Stimulated activated naive CD8-positive, alpha-beta T cell treated with anti-CD3 and anti-CD28 coated beads, Interleukin-15, amount 100 ng/mL, for 72 hours (primary cell): Measurements from ENCODE around the gene TCF4.
A peak's percentile ranks its signal among the peaks of the same experiment; 100 is the strongest.

Source experiments
- ATAC-seq: fragments of 150-1000 bp; cut with Tn5 transposase; 2 replicates; pipeline ENCODE4 v1.10.0; 2021; ENCODE audit warnings: mild to moderate bottlenecking, moderate library complexity
- DNase-seq, 2 donors: peaks; one replicate each; pipeline ENCODE4 v3.0.0; 2021 to 2022
- H3K27ac Mint-ChIP-seq, 2 donors: one replicate each; pipeline ENCODE4 v1.8.0; 2022; ENCODE audit warnings: mild to moderate bottlenecking in 2 of 2, mixed read lengths in 2 of 2, moderate library complexity in 2 of 2
- H3K27me3 Mint-ChIP-seq: one replicate; pipeline ENCODE4 v1.8.0; 2022; ENCODE audit warnings: mixed read lengths
- H3K4me1 Mint-ChIP-seq: one replicate; pipeline ENCODE4 v1.8.0; 2022; ENCODE audit warnings: mild to moderate bottlenecking, mixed read lengths
- H3K4me3 Mint-ChIP-seq, 2 donors: one replicate each; pipeline ENCODE4 v1.8.0; 2022; ENCODE audit warnings: mild to moderate bottlenecking in 2 of 2, mixed read lengths in 2 of 2, moderate library complexity in 1 of 2
- H3K9me3 Mint-ChIP-seq, 2 donors: one replicate each; pipeline ENCODE4 v1.8.0; 2022; ENCODE audit warnings: mixed read lengths in 2 of 2

Gene TCF4

DNA sequence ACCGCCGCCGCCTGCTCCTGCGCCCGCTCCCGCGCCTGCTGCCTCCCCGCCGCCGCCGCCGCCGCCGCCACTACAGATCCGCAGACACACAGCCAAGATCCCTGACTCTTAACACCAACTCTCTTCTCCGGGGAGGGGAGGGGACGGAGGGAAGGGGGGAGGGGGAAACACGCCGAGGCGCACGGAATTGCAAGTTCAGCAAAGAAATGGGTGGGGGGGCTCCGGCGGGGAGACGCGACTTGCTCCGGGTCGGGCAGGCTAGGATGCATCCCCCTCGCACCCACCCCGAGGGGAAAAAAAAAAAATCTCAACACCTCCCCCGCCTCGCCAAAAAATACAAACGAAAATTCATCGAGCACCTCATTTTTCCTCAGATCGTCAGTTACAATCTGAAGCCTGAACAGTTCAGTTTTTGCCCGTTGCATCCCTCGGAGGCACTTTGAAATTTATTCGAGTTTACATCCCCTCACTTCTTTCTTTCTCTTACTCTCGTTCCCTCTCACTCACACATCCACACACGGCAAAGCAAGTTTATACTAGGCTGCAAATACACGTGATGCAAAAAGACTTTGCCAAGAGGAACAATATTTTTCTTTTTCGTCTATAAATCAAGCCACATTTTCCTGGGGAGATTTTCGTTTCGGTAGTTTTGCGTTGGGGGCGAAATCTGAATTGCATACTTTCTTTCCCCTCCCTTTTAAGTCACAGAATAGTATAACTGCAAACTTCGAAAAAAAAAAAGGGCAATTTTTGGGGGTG is at the start of gene TCF4:
Gene TCF4 (minus strand): TSS at position 82 of the 759 bp plus-strand sequence. CDS start 1,076 bp downstream, outside the sequence.
- Mint-ChIP-seq H3K9me3 (no peaks in the 10 kb centered on the region), H3K4me1 (peaks cover 14% of the 10 kb centered on the region), H3K27ac (peak within 1 kb of the TSS in 1 of 2 donors; percentile 24), H3K27me3 (peaks cover 39% of the 10 kb centered on the region), H3K4me3 (peak within 1 kb of the TSS; percentile 78 to 81)
- no peak for ATAC-seq
- DNase-seq, result peak; percentile 14 to 27

DNA sequence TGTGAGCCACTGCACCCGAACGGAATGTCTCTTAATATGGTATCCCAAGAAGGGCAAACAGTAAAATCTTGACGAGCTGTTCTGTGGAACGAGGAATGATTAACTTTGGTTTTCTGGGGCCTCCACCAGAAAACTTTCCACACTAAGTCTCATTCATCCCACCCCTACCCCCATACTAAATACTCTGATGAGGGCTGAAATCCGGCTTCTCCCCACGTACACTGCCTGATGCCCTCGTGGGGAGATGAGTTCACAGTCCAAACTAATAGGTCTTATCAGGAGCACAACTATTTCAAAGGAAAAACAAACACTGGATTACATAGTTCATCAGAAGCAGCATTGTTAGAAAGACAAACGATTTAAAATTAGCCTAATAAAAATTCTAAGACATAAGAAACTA is 49.2 kb upstream of the TCF4 start:
- Mint-ChIP-seq H3K4me1 (no peaks in the 10 kb centered on the region), H3K9me3 (peaks cover 7 to 24% of the 10 kb centered on the region in 2 donors), H3K4me3 (no peak overlapping the region), H3K27ac (no peak overlapping the region), H3K27me3 (no peaks in the 10 kb centered on the region)
- ATAC-seq (no peak), DNase-seq (no peak)

DNA sequence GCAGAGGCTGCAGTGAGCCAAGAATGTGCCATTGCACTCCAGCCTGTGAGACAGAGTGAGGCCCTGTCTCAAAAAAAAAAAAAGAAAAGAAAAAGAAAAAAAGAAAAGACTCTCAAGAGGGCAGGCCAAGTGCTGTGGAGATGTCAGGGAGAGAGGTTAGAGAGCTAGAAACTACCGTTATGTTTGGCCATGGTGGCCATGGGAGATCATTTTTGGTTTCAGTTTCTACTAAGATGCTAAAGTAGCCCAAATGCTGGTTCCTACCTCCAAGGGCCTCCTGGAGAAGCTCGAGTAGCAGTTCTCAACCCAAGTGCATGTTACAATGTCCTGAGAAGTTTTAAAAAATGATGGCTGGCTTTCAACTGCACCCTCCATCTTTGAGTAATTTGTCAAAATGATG is 47.4 kb upstream of the TCF4 start:
- DNase-seq (no peak), ATAC-seq (no peak)
- Mint-ChIP-seq H3K27ac (no peak overlapping the region), H3K27me3 (no peaks in the 10 kb centered on the region), H3K9me3 (peaks cover 0 to 8% of the 10 kb centered on the region in 2 donors), H3K4me3 (no peak overlapping the region), H3K4me1 (no peaks in the 10 kb centered on the region)

DNA sequence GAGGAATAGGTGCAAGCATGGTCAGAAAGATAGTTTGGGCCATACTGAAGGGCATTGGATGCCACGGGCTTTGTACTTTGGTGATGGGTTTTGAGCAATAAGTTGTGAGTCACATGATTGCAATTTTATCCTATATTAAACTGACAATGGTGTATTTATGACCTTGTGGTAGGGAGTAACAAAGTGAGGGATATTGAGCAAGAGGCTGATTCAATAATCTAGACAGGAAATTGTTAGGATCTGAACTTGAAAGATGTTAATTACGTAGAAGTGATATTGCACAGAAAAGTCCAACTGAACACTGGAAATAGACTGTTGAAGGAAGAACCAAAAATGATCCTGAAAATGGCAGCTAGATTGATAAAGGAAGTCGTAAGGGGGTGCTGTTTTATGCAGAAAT is 46.6 kb upstream of the TCF4 start:
- DNase-seq (no peak), ATAC-seq (no peak)
- Mint-ChIP-seq H3K4me3 (no peak overlapping the region), H3K4me1 (no peaks in the 10 kb centered on the region), H3K27ac (no peak overlapping the region), H3K27me3 (no peaks in the 10 kb centered on the region), H3K9me3 (peaks cover 0 to 7% of the 10 kb centered on the region in 2 donors)

DNA sequence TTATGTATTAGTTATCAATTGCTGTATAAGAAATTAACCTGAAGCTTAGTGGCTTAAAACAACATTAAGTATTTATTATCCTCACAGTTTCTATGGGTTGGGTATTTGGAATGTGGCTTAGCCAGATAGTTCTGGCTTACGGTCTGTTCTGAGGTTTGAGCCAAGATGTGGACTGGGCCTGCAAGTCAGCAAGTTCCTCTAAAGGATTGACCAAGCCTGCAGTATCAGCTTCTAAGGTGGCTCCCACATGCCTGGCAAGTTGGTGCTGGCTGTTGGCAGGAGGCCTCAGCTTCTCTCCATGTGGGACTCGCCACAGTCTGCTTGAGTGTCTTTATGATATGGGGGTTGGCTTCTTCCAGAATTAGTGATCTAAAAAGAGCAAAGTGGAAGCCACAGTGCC is 45.0 kb upstream of the TCF4 start:
- no peak for ATAC-seq
- no peak for DNase-seq
- Mint-ChIP-seq H3K4me1 (no peaks in the 10 kb centered on the region), H3K4me3 (no peak overlapping the region), H3K27ac (no peak overlapping the region), H3K27me3 (no peaks in the 10 kb centered on the region), H3K9me3 (peaks cover 0 to 7% of the 10 kb centered on the region in 2 donors)

DNA sequence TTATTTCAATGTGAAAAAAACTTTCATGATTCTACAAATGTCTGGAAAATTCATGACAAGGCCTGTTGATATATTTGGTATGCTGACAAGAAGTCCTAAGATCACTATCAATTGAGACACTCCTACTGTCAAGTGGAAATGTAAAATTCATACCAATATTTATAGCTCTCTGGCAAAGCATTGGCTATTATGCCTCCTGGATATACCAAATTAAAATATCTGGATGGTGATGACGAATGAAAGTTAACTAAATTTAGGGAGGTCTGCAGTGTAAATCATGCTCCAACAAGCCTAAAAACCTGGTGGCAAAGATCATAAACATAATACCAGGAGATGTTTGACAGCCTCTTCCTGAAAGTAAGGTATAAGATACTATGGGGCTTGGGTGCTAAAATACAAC is 41.1 kb upstream of the TCF4 start:
- H3K4me3 Mint-ChIP-seq, result no peak overlapping the region
- no peak for ATAC-seq

DNA sequence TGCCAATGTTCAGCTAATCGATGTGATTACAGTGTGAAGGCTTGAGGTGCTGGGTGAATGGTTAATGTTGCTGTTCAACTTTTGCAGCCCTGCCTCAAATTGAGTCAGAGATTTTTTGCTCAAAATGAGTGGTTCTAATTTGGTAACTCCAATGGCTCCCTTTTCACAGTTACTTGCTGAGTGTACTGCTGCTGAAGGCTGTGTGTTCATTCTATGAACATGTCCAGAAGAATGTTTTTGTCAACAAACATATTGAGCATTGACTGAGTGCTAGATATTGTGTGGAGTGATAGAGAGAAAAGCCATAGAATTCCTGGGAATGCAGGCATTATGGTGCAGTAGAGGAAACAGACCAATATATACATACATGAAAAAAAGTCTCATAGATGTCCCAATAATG is 39.0 kb upstream of the TCF4 start:
- ATAC-seq, result no peak
- Mint-ChIP-seq H3K9me3 (no peaks in the 10 kb centered on the region), H3K4me3 (no peak overlapping the region), H3K27me3 (no peaks in the 10 kb centered on the region), H3K27ac (no peak overlapping the region), H3K4me1 (no peaks in the 10 kb centered on the region)
- no peak for DNase-seq

More for the DNA sequence above, 41.1 kb upstream of the TCF4 start:
- Mint-ChIP-seq H3K4me1 (no peaks in the 10 kb centered on the region), H3K27ac (no peak overlapping the region), H3K9me3 (no peaks in the 10 kb centered on the region), H3K27me3 (no peaks in the 10 kb centered on the region)
- no peak for DNase-seq

DNA sequence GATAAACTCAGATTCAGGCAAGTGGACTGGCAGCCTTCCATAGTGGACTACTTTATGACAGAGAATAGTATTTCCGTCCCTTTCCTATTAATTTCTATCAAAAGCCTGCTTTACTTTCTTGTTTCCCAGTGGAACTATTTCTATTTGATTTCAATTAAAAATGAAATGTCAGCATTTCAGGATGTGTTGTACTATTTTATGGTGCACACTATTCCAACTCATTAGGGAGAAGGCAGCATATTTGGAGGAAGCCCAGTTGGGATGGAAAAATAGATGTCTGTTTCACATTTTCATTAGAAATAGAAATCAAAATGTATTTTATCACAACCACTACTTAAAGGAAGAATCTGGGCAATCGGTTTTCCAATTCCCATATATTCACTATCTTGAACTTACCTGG is 37.9 kb upstream of the TCF4 start:
- no peak for ATAC-seq

DNA sequence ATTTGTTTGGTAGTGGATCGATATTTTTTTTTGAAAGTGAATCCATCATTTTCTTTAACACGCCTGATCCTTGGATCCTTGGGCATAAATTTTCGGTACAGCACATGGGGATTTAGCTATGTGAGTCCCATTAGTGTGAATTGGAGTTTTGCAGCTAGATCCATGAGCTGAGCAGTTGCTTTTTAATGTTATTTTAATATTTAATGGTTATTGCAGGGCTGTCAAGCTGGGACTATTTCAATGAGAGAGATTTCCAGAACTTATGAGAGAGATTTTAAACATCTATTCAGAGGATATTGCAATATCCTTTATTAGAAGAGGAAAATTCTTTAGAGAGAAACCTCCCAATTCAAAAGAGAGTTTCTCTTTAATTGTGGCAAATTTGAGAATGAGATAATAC is 35.6 kb upstream of the TCF4 start:
- H3K4me1 Mint-ChIP-seq, result no peaks in the 10 kb centered on the region
- peaks cover 5 to 13% of the 10 kb centered on the region in 2 donors for H3K9me3 Mint-ChIP-seq
- ATAC-seq (no peak), DNase-seq (no peak)
- H3K27me3 Mint-ChIP-seq, result no peaks in the 10 kb centered on the region
- no peak overlapping the region for H3K4me3 Mint-ChIP-seq
- H3K27ac Mint-ChIP-seq, result no peak overlapping the region

More for the DNA sequence above, 37.9 kb upstream of the TCF4 start:
- Mint-ChIP-seq H3K27me3 (no peaks in the 10 kb centered on the region), H3K4me3 (no peak overlapping the region), H3K4me1 (no peaks in the 10 kb centered on the region), H3K27ac (no peak overlapping the region), H3K9me3 (no peaks in the 10 kb centered on the region)
- no peak for DNase-seq

DNA sequence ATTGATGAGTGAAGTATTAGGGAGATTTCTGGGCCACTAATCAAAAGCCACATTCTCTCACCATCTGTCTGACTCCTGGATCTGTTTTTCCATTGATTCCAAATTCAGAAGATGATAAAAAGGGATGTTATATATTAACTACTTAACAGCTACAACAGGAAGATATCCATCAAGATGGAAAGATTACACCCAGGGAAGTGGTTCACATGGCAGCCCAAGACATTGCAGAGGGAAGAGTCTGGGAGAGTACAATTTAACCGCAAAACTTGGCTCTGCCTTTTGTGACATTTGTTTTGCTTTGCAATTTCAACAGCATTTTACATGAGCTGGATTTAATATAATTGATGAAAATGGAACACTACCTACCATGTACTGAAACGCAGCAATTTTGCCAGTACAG is 22.5 kb upstream of the TCF4 start:
- Mint-ChIP-seq H3K27ac (no peak overlapping the region), H3K27me3 (no peaks in the 10 kb centered on the region), H3K9me3 (no peaks in the 10 kb centered on the region), H3K4me1 (no peaks in the 10 kb centered on the region), H3K4me3 (no peak overlapping the region)
- DNase-seq, result no peak
- no peak for ATAC-seq

DNA sequence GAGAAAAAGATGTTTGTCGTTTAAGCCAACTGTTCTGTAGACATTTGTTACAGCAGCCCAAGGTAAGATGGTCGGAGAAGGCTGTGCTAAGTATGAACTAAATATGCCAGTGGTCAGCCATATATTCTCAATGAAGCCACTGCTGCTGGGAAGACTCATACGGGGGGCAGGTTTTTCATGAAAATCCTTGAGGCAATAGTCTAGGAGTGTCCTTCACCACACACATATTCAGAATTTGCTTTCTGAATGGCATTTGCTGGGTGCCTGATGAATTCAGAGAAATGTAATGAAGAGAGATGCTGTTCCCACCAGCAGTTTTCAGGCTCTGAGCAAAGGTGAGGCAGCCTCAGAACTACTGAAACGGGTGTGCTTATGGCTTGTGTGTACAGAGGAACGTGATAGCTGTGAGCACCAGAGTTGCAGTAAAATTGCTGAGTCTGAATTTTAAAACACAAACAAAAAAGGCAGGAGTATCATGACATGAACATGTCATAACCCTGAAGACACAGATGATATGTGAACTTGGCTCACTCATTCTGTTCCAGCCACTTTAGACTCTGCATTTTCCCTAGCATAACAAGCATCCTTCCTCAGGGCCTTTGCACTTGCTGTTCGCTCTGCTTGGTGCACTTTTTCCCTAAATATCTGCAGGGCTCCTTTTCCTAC is 21.3 kb upstream of the TCF4 start:
- ATAC-seq (no peak), DNase-seq (no peak)
- peaks cover 7% of the 10 kb centered on the region for H3K27me3 Mint-ChIP-seq
- H3K27ac Mint-ChIP-seq, result no peak overlapping the region
- no peak overlapping the region for H3K4me3 Mint-ChIP-seq
- H3K4me1 Mint-ChIP-seq, result no peaks in the 10 kb centered on the region
- H3K9me3 Mint-ChIP-seq, result no peaks in the 10 kb centered on the region

DNA sequence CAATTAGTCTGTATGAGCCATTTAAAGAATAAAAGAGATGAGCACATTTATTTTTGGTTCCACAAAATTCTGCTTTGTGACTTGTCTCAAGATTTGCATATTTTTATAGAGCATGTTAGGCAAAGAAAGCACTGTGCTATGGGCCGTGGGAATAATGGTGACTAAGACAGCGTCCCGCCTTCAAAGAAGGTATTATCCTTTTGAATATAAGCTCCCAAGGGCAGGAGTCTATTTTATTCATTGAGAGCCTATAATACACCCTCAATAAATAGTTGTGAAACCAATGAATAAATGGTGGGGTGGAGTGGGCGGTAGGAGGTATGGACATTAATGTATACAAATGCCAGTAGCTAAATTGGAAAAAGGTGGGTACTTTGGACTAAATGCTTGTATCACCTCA is 20.5 kb upstream of the TCF4 start:
- no peaks in the 10 kb centered on the region for H3K4me1 Mint-ChIP-seq
- no peak for DNase-seq

DNA sequence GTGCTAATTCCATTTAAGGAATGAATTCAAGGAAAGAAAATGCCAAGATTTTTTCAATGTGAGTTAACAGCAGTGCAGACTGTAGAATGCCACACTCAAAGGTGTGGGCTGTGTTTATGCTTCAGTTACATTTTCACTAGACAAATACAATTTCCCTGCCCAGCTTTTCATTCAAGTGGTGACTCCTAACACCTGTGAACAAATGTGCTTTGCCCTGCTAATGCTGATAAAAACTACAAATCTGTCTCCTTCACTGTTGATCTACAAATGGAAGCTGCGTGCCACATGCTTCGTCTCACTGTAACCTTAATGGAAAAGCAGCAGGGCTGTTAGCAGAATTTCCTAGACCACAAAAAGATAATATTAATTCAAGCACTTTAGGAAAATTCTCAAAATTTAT is 19.8 kb upstream of the TCF4 start:
- Mint-ChIP-seq H3K27me3 (peaks cover 10% of the 10 kb centered on the region), H3K4me1 (no peaks in the 10 kb centered on the region), H3K9me3 (no peaks in the 10 kb centered on the region), H3K27ac (no peak overlapping the region), H3K4me3 (no peak overlapping the region)
- no peak for ATAC-seq
- DNase-seq, result no peak

More for the DNA sequence above, 20.5 kb upstream of the TCF4 start:
- peaks cover 10% of the 10 kb centered on the region for H3K27me3 Mint-ChIP-seq
- H3K9me3 Mint-ChIP-seq, result no peaks in the 10 kb centered on the region
- no peak overlapping the region for H3K4me3 Mint-ChIP-seq
- no peak for ATAC-seq
- H3K27ac Mint-ChIP-seq, result no peak overlapping the region

DNA sequence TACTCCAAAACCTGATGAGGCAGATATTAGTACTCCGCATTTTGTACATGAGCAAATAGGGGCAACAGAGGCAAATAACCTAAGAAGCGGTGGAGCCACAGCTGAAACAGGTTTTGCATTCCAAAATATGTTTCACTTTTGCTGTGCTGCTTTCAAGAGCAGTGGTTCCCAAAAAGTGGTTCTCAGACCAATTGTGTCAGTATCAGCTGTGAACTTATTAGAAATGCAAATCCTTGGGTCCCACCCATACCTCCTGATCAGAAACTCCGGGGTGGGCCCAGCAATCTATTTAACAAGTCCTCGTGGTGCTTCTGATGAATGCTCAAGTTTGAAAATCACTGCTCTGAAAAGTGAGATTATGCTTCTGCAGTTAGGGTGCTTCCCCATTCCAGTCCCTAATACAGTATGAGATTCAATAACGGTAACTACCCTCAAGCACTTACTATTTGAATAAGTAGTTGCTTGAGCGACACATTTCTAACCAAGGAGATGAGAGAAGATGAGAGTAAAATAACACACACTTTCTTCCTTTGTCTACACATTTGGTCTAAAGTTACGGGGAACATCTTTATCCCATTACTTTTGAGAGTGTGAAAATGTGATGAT is 17.8 kb upstream of the TCF4 start:
- Mint-ChIP-seq H3K27ac (no peak overlapping the region), H3K4me3 (no peak overlapping the region)
- ATAC-seq, result no peak

DNA sequence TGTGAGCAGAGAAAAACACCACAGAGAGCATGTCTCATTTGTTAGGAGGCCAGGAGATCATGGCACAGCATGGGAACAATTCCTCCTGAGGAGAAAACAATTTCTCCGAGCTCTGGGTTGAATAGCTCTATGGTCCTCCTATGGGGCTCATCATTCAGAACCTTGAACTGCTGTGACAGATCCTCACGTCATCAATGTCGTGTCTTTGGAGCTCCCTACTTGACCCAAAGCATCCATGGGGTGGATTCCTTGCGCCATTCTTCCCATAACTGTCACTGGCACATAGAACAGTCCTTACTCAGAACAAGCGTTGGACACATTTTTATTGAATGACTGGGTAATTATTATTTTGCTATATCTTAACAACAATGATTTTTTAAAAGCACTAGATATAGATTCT is 15.8 kb upstream of the TCF4 start:
- Mint-ChIP-seq H3K4me3 (no peak overlapping the region), H3K27me3 (peaks cover 10% of the 10 kb centered on the region), H3K9me3 (no peaks in the 10 kb centered on the region), H3K27ac (no peak overlapping the region), H3K4me1 (no peaks in the 10 kb centered on the region)
- no peak for DNase-seq
- ATAC-seq, result no peak

More for the DNA sequence above, 17.8 kb upstream of the TCF4 start:
- no peak for DNase-seq
- Mint-ChIP-seq H3K4me1 (no peaks in the 10 kb centered on the region), H3K27me3 (peaks cover 10% of the 10 kb centered on the region), H3K9me3 (no peaks in the 10 kb centered on the region)

DNA sequence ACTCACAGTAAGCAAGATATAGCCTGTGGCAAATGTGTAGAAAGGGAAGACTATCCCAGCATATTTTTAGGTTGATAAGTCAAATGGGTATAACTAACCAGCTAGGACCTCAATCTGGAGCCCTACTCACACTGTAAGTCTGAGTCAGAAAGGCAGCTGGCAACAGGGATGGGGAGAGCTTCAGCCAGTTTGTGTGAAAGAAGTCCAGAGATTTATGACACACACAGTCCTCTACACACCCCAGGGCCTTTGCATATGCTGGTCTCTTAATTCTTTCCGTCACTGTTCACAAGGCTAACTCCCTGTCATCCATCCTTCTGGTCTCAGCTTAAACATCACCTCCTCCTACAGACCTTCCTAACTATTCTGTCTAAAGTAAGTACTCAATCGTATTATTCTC is 5.9 kb upstream of the TCF4 start:
- no peak for ATAC-seq
- no peak overlapping the region for H3K4me3 Mint-ChIP-seq
- peaks cover 7% of the 10 kb centered on the region for H3K27me3 Mint-ChIP-seq
- H3K9me3 Mint-ChIP-seq, result no peaks in the 10 kb centered on the region
- no peak overlapping the region for H3K27ac Mint-ChIP-seq
- no peak for DNase-seq
- H3K4me1 Mint-ChIP-seq, result peaks cover 8% of the 10 kb centered on the region
